SHP77 treated with DMSO at 0.1 percent for 48 hours (cell line): ENCODE results near the gene PEX10.
"Not testable (repeated sequence)": the region's sequence is repeated elsewhere in the genome, so short reads cannot be mapped to it uniquely, and the experiment has no call there.

Experiments
- DNase-seq: peaks from one replicate; lab custom pipeline; 2025; lab: John Stamatoyannopoulos, UW

The PEX10 gene

DNA sequence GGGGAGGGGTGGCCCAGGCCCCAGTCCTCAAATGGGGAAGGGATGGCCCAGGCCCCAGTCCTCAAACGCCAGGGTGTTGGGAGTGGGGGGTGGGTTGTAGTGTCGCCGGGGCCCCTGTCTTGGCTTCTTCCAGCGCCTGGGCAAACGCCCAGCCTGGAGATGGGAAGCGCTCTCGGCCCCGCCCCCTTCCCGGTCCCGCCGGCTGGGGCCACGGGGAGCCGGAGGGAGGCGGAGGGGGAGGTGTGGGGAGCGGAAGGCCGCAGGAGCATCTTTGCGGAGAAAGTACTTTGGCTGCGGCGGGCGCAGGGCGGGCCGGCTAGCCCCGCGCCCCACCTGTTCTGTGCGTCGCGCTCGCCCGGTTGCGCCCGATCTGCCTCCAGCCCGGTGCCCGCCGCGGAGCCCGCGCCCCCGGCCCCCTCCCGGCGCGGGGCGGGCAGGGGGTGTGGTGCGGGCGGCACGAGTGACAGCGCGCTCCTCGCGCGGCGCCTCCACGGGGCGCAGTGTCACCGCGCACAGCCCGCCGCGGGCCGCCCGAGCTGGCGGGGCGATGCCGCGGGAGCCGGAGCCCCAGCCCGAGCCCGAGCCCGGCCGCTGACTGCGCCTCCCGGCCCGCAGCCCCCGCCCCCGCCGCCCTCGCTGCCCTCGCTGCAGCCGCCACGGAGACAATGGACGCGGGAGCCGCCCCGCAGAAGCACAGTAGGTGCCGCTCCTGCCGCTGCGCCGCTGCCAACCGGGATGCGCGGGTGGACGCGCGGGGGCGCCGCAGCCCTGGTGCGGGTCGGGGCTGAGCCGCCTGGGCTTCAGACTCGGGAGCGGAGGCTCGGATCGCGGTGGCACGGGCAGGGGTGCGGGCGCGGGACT, 31.1 kb upstream of the PEX10 start:
- DNase-seq = no peak

DNA sequence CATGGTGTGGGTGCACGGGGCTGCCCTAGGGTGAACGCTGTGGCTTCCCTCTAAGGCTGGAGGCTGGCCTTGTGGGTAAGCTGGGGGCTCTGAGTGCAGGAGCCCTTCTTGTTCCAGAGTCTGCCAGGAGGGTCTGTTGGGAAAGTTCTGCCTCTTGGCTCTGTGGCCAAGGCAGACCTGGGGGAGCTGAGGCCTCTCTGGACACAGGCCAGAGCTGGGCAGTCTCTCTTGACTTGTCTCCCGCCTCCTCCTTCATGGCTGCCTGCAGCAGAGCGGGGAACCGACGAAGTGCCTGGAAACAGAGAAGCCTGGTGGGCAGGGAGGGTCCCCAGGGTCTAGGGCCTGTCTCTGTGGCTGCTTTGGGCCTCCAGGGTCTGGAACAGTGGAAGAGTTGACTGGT, 30.3 kb upstream of the PEX10 start:
- DNase-seq = no peak

DNA sequence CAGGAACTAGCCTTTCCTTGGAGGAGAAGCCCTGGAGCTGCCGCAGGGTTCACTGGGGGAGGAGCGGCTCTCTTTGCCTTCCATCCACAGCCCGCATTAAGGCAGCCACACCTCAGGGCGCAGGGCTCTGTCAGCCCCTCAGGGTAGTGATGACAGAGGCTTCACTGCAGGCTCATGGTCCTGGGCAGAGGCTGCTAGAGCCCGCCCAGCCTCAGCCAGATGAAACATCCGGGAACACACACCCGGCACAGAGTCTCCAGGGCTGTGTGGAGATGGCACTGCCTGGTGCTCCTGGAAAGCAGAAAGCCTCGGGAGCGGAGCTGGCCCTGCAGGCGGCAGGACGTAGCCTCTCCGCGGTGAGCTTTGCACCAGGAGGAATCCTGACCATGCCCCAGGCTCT, 29.4 kb upstream of the PEX10 start:
- no peak for DNase-seq

DNA sequence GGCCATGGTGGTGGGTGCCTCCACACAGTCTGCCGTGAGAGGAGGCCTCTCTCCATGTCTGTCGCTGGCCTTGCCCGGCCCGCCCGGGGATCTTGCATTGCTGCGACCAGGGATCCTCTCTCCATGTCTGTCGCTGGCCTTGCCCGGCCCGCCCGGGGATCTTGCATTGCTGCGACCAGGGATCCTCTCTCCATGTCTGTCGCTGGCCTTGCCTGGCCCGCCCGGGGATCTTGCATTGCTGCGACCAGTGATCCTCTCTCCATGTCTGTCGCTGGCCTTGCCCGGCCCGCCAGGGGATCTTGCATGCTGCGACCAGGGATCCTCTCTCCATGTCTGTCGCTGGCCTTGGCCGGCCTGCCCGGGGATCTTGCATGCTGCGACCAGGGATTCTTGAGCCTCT, 28.0 kb upstream of the PEX10 start:
- DNase-seq = not testable (repeated sequence)

DNA sequence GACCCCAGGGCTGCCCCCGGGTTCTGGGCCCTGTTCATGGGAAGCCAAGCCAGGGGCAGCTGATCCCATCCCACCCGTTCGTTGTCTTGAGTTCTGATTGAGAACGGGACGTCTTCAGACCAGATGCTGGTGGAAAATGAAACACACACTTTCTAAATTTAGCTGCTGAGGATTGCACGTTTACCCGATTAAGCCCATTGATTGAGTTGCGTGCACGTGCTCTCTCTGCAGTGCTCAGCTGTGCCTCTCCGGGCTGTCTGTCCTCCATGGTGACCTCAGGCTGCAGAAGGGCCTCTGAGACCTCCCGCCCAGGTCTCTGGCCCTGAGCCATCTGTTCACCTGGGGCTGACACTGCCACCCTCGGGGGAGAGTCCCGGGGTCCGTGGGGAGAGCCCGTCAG, 27.0 kb upstream of the PEX10 start:
- DNase-seq = no peak

DNA sequence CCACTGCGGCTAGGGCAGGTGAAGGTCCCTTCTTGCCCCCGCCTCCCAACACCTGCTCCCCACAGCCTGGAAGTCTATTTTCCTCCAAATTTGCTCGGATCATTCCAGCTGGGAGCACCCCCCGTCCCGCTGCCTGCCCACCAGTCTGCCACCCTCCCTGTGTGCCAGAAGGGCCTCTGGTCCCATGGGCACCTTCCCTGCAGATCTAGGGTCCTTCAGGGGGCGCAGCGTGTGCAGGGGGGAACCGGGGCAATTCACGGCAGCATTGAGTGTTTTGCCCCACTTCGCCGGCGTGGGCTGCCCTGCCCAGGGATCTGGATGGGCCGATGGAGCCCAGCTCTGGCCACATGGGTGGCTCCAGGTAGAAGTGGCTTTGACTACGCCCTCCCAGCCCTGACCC, 26.3 kb upstream of the PEX10 start:
- DNase-seq = no peak

DNA sequence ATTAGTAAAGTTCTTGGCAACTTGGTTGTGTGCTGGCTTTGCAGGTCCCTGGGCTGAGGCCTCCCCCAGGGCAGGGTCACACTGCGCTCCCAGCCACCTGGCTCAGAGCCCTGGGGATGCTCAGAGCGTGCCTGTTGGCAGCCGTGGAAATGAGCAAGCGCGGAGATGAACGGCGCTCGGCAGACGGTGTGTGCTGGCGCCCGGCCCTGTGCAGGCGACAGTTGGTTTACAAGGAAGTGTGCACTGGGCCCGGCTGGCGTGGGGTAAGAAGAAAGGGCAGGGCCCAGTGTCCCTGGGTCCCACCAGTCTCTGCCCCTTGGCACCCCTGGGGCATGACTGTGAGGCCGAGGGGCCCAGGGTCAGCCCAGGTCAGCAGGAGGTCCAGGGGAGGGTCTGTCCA, 25.7 kb upstream of the PEX10 start:
- no peak for DNase-seq

DNA sequence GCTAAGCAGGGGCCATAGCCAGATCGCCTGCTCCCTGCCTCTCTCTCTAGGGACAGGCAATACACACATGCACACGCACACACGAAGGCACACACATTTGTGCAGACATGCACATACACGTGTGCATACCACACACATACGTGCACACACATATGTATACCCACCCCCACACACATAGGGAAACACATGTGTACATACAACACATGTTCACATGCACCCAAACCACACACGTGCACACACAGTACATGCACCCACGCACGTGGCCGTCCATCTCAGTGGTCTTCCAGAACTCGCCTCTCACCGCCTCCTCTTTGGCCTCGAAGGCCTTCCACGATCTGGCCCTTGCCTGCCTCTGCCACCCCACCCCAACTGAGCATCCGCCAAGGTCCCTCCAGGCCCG, 25.3 kb upstream of the PEX10 start:
- no peak for DNase-seq

DNA sequence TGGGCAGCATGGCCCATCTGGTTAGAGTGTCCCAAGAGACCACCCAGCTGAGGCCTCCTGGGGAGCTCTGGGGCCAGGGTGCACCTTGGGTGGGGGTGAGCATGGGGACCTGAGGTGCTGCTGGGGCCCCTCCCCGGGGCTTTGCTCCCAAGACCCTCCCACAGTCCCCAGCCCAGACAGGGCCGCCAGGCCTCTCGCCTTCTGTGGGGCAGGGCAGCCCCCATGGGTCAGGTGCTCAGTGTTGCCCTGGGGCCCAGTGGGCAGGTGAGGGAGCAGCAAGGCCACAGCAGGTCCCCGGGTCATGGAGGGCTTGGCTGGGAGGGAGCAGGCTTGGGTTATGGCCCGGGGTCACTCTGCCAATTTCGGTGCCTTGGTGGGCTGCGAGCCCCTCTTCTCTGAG, 24.5 kb upstream of the PEX10 start:
- no peak for DNase-seq

DNA sequence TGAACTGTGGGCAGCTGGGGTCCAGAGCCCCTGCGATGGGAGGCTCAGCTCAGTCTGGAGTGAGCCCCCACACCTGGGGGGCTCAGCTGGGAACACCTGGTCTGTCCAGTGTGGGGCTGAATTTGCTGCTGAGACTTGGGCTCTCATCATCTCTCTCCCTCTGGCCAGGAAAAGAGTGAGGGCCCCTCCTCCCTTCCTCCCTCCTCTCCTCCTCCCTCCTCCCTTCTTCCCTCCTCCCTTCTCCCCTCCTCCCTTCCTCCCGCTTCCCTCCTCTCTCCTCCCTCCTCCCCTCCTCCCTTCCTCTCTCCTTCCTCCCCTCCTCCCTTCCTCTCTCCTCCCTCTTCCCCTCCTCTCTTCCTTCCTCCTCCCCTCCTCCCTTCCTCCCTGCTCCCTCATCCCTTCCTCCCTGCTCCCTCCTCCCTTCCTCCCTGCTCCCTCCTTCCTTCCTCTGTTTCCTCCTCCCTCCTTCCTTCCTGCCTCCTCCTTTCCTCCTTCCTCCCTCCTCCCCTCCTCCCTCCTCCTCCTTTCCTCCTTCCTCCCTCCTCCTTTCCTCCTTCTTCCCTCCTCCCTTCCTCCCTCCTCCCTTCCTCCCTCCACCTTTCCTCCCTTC, 23.5 kb upstream of the PEX10 start:
- no peak for DNase-seq

DNA sequence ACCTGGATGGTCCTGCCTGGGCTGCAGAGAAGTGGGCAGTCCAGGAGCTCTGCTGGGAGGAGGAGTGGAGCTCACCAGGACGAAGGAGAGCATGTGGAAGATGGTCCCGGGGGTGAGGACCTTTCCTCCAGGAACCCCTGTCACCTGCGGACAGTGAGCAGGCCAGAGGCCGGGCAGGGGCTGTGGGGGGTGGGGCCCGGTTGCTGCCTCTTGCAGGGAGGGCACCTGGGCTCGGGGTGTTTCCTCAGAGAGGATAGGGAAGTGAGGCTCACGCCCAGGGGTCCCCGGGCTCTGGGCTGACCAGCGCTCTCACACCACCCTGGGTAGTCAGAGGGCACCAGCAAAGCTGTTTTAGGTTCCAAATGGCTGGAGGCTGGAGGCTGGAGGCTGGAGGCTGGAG, 22.7 kb upstream of the PEX10 start:
- DNase-seq = no peak

DNA sequence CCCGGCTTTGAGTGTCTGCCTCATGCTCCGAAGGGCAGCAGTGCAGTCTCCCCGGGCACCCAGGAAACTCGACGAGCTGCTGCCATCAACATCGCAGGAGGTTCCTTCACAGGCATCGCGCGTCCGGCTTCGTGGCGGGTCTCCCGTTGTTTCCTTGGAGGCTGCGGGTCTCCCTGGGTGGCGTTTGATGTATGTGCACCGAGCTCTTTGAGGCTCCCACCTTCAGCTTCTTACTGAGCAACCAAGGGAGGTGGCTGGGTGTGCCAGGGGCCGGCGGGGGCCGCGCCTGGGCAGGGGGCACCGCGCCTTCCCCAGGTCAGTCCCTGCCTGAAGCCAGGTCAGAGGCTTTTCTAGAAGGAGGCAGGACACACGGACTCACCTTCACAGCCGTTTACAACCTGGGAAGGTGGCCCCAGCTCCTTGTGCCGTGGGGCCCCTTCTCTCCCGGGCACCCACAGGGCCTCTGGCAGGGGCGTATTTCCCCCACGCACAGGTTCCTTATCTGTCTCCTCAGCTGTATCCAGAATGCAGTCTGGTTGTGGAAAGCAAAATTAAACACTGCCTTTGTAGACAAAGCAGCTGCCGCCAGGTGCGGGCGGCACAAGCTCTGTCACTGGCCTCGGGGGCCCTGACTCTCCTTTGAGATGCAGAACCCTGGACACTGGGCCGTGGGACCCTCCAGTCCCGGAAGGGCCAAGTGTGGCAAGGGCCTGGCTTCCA, 21.7 kb upstream of the PEX10 start:
- DNase-seq = no peak

DNA sequence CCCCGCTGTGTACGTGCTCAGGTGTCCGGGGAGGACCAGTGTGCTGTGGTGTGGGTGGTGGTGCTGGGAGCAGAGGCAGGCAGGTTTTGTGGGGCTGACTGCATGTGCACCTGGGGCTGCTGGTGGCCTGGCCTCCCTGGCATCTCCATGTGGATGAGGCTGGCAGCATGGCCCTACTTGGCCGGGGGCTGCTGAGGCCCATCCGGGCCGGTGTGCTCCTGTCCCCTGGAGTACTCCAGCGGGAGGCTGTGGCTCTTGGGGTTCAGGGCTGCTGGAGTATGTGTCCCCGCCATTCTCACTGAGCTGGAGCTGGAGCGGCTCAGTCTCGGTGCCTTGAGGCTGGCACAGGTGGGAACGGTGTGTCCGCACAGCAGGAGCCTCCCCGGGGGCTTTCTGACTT, 20.8 kb upstream of the PEX10 start:
- no peak for DNase-seq

DNA sequence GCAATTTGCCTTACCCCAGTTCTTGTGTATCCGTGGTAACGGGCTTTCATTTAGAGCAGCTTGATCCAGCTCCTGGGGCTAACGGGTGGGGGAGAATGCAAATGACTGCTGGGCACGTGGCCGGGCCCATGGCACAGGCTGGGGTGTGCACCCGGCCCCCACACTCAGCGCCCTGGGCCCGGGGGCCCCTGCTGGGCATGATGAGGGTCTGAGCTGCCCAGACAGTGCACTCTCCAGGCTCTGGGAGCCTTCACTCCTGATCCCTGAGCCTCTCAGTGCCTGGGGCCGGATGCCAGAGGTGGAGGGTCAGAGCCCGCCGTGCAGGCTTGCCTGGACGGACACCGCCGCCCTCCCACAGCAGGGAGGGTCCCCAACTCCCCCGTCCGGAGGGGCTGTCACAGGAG, 20.1 kb upstream of the PEX10 start:
- DNase-seq = no peak

DNA sequence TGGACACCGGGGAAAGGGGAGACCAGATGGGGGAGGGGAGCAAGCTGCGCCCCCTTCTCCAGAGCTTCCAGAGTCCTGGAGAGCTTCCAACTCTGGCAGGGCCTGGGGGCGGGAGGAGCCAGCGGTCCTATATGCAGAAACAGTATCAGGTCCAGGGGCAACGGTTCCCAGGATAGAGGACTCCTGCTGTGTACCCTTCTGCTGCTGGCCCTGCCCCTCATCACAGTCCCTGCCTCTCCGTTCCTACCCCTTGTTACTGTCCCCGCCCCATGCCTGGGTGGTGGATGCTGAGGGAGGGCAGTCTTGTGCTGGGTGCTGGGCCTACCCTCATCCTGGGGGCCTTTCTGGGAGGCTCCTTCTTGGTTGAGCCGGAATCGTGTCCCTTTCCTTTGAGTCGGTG, 19.2 kb upstream of the PEX10 start:
- DNase-seq = no peak

DNA sequence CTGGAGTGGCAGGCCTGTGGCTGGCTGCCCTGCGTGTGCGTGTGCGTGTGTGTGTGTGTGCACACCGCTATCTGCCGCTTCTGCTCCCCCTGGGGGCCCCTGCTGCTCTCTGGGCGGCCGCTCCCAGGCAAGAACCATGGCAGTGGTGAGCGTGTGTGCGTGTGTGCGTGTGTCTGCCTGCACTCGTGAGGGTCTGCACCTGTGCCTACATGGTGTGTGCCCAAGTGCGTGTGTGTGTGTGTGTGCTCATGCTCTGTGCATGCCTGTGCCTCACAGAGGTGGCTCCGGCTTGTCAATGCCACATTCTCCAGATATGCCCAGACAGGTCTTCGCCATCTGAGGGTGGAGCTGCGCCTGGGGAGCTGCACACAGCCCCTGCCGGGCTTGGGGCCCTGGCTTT, 18.7 kb upstream of the PEX10 start:
- no peak for DNase-seq

DNA sequence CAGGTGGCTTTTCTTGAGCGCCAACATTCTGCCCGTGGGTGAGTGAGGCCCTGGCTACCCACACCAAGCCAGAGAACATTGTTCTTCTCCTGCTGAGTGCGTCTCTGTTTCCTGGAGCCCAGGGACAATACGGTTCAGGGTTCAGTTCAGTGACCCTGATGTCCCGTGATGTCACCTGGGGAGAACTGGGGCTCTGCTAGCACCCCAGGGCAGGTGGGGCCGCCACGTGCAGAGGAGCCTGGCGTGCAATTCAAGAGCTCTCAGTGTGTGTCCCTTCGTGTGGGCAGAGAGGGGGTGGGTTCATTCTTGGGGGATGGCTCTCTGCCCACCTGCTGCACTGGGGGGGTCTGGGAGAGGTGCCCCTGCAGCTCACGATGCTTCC, 18.2 kb upstream of the PEX10 start:
- DNase-seq = no peak

DNA sequence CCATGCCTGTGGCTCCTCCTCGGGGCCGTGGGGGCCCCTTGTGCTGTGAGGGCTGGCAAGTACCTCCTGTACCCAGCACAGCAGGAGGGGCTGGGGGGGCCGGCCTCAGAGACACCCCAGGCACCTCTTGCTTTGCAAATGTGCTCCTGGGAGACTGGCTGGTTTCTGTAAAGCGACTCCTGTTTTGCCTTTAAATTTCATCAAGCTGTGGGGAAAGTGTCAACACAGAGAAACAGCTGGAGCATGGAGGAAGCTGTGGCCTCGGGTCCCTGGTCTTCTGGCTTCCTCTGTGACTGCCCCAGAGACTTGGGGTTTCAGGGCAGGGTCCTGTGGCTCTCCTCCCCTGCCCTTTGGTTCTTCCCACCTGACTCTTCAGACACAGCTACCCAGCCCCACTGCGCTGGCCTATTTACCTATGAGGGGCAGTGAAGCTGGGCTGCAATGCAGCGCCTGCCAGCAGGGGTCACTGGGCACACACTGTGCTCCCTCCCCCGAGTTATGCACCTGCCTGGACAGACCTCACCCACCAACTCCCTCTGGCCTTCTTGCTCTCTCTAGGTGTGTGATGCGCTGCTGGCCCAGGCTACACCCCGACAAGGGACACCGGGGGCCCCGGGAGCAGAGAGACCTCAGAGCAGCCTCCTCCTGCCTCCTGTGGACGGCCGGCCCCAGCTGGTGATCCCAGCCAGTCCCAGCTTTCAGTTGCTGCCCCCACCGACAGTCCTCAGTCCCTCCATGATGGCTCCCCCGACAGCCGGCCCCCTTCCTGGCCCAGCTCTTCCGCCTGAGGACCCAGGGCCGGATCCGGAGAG, 17.6 kb upstream of the PEX10 start:
- no peak for DNase-seq

DNA sequence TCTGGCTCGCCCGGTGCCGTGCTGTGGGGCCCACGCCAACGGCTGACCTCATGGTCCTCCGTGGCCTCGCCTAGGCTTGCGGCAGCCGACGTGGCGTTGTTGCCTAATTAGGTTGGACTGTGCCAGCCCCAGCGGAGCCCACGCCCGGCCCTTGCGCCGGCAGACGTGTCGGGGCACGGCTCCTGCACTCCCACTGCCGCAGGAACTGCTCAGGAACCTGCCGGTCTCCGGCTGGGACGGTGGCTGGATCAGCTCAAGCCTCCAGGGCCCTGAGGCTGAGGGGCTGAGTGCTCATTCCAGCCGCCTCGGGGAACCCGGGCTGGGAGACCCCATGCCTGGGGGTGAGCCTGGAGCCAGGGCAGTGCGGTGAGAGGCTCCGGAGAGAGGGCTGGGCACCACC, 16.1 kb upstream of the PEX10 start:
- DNase-seq = no peak

DNA sequence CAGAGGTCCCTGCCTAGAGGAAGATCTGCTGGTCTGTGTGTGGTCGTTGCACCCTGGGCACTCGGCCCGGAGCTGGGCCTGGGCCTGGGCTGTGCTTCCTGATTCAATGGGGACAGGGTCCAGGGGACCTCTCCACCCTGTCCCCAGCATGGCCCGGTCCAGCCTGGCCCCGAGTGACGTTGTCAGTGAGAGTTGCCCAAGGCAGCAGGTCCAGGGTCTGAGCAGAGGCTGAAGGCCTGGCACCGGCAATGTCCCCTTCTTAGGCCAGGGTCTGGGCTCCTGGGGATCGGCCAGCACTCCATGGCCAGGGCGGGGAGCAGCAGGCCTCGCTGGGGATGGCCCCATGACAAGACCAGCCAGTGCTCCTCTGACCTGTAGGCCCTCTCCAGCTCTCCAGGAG, 15.6 kb upstream of the PEX10 start:
- DNase-seq = no peak

DNA sequence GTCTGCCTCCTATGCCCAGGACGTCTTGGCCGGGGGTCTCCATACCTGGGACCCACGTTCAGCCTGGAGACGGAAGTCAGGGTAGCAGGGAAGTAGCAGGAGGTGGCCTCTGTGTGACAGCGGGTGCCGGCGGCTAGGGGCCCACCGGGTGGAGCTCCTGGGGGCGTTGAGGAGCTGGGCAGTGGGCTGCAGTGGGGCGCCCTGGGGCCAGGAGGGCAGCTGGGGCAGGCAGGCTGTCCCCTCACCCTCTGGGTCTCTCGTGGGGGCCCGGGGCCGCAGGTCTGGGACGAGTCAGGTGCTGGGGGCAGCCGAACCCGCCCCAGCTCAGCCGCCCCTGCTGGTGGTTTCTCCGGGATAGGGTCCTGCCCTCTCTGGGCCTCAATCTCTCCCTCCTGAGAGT, 14.7 kb upstream of the PEX10 start:
- DNase-seq = no peak

DNA sequence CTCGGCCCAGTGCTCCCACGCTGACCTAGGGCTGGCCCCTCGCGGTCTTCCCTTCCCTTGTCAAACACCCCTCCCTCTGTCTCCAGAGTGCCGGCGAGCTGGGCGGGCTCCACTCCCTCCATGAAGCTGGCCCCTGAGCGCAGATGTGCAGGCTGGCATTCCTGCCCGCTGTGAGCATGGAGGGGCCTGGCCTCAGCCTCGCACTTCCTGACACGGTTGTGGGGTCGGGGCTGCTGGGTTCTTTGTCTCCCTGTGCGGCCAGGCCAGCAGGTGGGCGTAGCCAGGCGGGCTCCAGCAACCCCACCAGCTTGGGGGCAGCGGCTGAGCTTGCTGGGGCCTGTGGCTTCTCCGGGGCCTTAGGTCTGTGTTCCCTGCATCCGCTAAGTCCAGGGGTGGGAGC, 14.2 kb upstream of the PEX10 start:
- DNase-seq = no peak

DNA sequence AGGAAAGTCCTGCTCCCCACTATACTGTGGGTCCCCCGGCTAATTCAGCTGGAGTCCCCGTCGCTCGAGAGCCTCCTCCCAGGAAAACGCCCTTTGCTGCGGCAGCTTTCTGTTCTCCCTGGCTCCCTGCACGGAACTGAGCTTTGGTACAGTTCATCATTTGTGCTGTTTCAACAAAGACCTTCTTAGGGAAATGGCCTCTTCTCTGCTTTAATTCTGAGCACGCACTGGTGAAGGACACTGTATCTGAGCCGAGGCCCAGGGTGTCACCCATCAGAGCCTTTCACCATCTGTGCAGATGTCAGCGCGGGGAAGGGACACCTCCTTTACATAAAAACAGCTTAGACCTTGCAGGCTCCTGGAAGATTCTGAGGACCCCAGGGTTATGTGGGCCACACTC, 13.5 kb upstream of the PEX10 start:
- no peak for DNase-seq
